ENCODE measurements around the gene TPD52L1. TPM values are rescaled to one million over a fixed set of nuclear protein-coding genes. Genes with fewer than 3 reads are reported as not detected.
A peak's percentile ranks its signal among the peaks of the same experiment; 100 is the strongest.

Gene TPD52L1
- 22.7 and 35.5 TPM in 2 replicates for total RNA-seq

- H3K79me2 ChIP-seq (ENCODE audit: insufficient read depth, low read length), result no peaks in the 10 kb centered on the region
- H3K27me3 ChIP-seq (ENCODE audit: insufficient read depth, low read length), result no peaks in the 10 kb centered on the region
- peak; percentile 93 for DNase-seq (ENCODE audit: insufficient read length, low spot score, missing footprints)
- TF ChIP-seq, protein P1, sequence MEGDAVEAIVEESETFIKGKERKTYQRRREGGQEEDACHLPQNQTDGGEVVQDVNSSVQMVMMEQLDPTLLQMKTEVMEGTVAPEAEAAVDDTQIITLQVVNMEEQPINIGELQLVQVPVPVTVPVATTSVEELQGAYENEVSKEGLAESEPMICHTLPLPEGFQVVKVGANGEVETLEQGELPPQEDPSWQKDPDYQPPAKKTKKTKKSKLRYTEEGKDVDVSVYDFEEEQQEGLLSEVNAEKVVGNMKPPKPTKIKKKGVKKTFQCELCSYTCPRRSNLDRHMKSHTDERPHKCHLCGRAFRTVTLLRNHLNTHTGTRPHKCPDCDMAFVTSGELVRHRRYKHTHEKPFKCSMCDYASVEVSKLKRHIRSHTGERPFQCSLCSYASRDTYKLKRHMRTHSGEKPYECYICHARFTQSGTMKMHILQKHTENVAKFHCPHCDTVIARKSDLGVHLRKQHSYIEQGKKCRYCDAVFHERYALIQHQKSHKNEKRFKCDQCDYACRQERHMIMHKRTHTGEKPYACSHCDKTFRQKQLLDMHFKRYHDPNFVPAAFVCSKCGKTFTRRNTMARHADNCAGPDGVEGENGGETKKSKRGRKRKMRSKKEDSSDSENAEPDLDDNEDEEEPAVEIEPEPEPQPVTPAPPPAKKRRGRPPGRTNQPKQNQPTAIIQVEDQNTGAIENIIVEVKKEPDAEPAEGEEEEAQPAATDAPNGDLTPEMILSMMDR (IDR thresholded peaks at IDR 0.05; ENCODE audit: extremely low read depth, low read depth, low read length), result peak; percentile 75
- H3K36me3 ChIP-seq (ENCODE audit: insufficient read depth, low read length), result no peaks in the 10 kb centered on the region
- no peaks in the 10 kb centered on the region for H3K9me3 ChIP-seq (ENCODE audit: low read depth, low read length)
- no peak within 1 kb of the TSS for H3K27ac ChIP-seq (ENCODE audit: low read depth, low read length)
- H3K4me3 ChIP-seq (ENCODE audit: insufficient read depth, low read length), result peak within 1 kb of the TSS; percentile 72
- H3K4me1 ChIP-seq (ENCODE audit: insufficient read depth, low read length), result peaks cover 12% of the 10 kb centered on the region
- peak within 1 kb of the TSS; percentile 86 for H2AFZ ChIP-seq (ENCODE audit: low read length)
- H3K4me2 ChIP-seq (ENCODE audit: insufficient read depth, low read length), result peak within 1 kb of the TSS; percentile 86
- H4K20me1 ChIP-seq (ENCODE audit: insufficient read depth, low read length), result no peaks in the 10 kb centered on the region
Measured at GRCh38 chr6:125153391-125154117, at the start of gene TPD52L1. Gene TPD52L1 (plus strand): TSS chr6:125153773. CDS start chr6:125153952, 179 bp downstream.

DNA sequence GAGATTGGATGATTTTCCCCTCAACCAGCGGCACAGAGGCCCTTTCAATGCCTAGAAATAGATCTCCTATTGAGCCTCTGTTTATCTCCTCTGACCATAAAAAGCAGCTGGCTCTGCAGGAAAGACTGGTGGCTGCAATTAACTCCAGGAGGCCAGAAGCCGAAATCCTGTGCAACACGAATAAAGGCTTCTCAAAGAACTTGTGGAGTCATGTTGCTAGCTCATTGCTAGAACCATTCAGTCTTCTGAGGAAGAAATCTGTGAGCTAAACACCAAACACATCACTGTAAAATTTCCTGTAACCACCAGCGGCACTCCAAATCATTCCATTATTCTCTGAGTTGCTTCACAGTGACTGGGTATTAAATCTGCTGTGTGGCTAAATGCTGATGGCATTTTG is 49.1 kb upstream of the TPD52L1 start:
- peaks cover 42% of the 10 kb centered on the region for H3K4me1 ChIP-seq (ENCODE audit: insufficient read depth, low read length)
- H3K27ac ChIP-seq (ENCODE audit: low read depth, low read length), result peak overlapping the region; percentile 85
- peak; percentile 57 for DNase-seq (ENCODE audit: insufficient read length, low spot score, missing footprints)
- peaks cover 1% of the 10 kb centered on the region for H3K9me3 ChIP-seq (ENCODE audit: low read depth, low read length)
- H3K36me3 ChIP-seq (ENCODE audit: insufficient read depth, low read length), result no peaks in the 10 kb centered on the region
- peak overlapping the region; percentile 62 for H3K4me2 ChIP-seq (ENCODE audit: insufficient read depth, low read length)
- TF ChIP-seq, protein P1 (IDR thresholded peaks at IDR 0.05; ENCODE audit: extremely low read depth, low read depth, low read length), result no peak
- no peaks in the 10 kb centered on the region for H4K20me1 ChIP-seq (ENCODE audit: insufficient read depth, low read length)
- no peaks in the 10 kb centered on the region for H3K27me3 ChIP-seq (ENCODE audit: insufficient read depth, low read length)
- H3K4me3 ChIP-seq (ENCODE audit: insufficient read depth, low read length), result no peak overlapping the region
- H2AFZ ChIP-seq (ENCODE audit: low read length), result peak overlapping the region; percentile 77
- H3K79me2 ChIP-seq (ENCODE audit: insufficient read depth, low read length), result no peaks in the 10 kb centered on the region

DNA sequence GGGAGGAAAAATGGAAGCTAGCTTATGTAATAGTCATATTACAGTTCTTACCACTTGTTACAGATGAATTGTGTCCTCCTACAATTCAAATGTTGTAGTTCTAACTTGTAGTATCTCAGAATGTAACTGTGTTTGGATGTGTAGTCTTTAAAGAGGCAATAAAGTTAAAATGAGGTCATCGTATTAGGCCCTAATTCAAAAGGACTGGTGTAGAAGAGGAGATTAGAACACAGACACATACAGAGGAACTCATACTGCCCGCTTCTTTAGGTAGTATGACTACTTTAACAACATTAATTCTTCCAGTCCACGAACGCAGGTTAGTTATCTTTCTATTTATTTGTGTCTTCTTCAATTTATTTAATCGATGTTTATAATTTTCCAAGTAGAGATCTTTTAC is 46.5 kb upstream of the TPD52L1 start:
- no peaks in the 10 kb centered on the region for H3K79me2 ChIP-seq (ENCODE audit: insufficient read depth, low read length)
- no peaks in the 10 kb centered on the region for H3K27me3 ChIP-seq (ENCODE audit: insufficient read depth, low read length)
- H3K9me3 ChIP-seq (ENCODE audit: low read depth, low read length), result peaks cover 8% of the 10 kb centered on the region
- H3K4me3 ChIP-seq (ENCODE audit: insufficient read depth, low read length), result no peak overlapping the region
- TF ChIP-seq, protein P1 (IDR thresholded peaks at IDR 0.05; ENCODE audit: extremely low read depth, low read depth, low read length), result no peak
- DNase-seq (ENCODE audit: insufficient read length, low spot score, missing footprints), result no peak
- no peaks in the 10 kb centered on the region for H3K36me3 ChIP-seq (ENCODE audit: insufficient read depth, low read length)
- no peak overlapping the region for H3K4me2 ChIP-seq (ENCODE audit: insufficient read depth, low read length)
- H2AFZ ChIP-seq (ENCODE audit: low read length), result peak overlapping the region; percentile 27
- peaks cover 27% of the 10 kb centered on the region for H3K4me1 ChIP-seq (ENCODE audit: insufficient read depth, low read length)
- H4K20me1 ChIP-seq (ENCODE audit: insufficient read depth, low read length), result no peaks in the 10 kb centered on the region
- no peak overlapping the region for H3K27ac ChIP-seq (ENCODE audit: low read depth, low read length)

DNA sequence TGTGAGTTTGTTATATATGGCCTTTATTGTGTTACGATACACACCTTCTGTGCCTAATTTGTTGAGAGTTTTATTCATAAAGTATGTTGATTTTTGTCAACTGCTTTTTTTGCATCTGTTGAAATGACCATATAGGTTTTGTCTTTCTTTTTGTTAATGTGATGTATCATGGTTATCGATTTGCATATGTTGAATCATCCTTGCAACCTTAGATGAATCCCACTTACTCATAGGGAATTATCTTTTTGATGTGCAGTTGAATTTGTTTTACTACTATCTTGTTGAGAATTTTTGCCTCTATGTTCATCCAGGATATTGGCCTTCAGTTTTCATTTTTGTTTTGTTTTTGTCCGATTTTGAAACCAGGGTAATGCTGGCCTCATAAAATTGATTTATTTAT is 45.7 kb upstream of the TPD52L1 start:
- no peak overlapping the region for H3K4me2 ChIP-seq (ENCODE audit: insufficient read depth, low read length)

More for the DNA sequence above, 45.7 kb upstream of the TPD52L1 start:
- Histone ChIP-seq H3K27ac (ENCODE audit: low read depth, low read length) (no peak overlapping the region), H3K36me3 (ENCODE audit: insufficient read depth, low read length) (no peaks in the 10 kb centered on the region), H3K9me3 (ENCODE audit: low read depth, low read length) (peaks cover 8% of the 10 kb centered on the region), H3K27me3 (ENCODE audit: insufficient read depth, low read length) (no peaks in the 10 kb centered on the region), H2AFZ (ENCODE audit: low read length) (no peak overlapping the region), H3K4me3 (ENCODE audit: insufficient read depth, low read length) (no peak overlapping the region), H4K20me1 (ENCODE audit: insufficient read depth, low read length) (no peaks in the 10 kb centered on the region), H3K79me2 (ENCODE audit: insufficient read depth, low read length) (no peaks in the 10 kb centered on the region), H3K4me1 (ENCODE audit: insufficient read depth, low read length) (peaks cover 19% of the 10 kb centered on the region)
- TF ChIP-seq, protein P1 (IDR thresholded peaks at IDR 0.05; ENCODE audit: extremely low read depth, low read depth, low read length), result no peak
- no peak for DNase-seq (ENCODE audit: insufficient read length, low spot score, missing footprints)
